Esophagus mucosa (tissue), 1 donor: ENCODE results near the gene GRB10. TPM values are rescaled to one million over a fixed set of nuclear protein-coding genes. Genes with fewer than 3 reads are reported as not detected.
A peak's percentile ranks its signal among the peaks of the same experiment; 100 is the strongest.

Experiments
- ATAC-seq: fragments of 200-7000 bp; cut with Tn5 transposase; one replicate; pipeline ENCODE4 v1.9.1; 2020
- total RNA-seq: library from RNA; stranded (reverse); gene quantifications from one replicate; pipeline ENCODE4 v1.2.4, GENCODE V29; 2023
- donor health status: DM: yes; HTN: yes; CAD: no.

GRB10 gene
- total RNA-seq, 1 donor from 2014 or later, result 14.2 TPM

DNA sequence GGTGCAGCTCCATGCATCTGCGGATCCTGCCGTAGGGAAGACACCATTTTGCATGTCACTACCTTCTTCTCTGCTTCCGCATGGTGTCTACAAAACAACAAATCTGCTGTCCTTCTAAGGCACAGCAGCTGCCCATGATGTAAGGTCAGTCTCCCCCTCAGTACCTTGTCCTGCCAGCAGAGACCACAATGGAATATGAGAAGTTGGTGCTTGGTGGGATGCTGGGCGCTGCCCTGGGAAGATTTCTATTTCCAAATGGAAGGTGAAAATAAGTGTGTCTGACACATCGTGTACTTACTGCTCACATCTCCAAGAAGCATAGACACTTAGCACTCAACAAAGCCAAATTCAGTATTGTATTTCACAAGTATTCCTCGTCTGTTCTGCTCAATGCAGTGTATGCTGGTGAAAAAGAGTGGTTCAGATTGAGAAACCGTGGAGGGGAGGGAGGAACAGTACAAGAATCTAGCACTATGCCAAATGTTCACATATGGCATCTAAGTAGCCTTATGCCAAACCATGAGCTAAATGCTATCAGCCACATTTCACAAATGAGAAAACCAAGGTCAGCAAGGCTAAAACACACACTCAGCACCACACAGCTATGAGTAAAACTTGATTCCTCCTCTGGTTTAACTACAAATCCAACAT lies 95.0 kb downstream of the GRB10 start:
- no peak for ATAC-seq

DNA sequence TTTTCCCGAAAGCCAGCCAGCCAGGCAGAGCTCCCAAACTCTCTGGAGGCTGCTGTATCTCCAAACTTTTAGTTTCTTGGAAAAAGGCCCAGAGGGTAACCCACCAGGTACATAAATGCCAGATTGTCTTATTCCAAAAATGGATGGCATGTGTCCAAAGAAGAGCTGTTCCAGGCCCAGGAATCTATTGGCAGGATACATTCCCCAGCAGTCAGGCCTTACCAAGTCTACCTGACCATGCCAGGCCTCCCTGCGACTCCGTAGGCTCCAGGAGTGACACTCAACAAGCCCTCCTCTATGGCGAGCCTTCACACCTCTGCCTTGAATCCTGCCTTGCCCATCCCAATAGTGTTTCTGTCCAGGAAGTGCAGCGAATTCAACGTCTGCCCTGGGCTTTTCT lies 95.6 kb downstream of the GRB10 start:
- ATAC-seq, result no peak

DNA sequence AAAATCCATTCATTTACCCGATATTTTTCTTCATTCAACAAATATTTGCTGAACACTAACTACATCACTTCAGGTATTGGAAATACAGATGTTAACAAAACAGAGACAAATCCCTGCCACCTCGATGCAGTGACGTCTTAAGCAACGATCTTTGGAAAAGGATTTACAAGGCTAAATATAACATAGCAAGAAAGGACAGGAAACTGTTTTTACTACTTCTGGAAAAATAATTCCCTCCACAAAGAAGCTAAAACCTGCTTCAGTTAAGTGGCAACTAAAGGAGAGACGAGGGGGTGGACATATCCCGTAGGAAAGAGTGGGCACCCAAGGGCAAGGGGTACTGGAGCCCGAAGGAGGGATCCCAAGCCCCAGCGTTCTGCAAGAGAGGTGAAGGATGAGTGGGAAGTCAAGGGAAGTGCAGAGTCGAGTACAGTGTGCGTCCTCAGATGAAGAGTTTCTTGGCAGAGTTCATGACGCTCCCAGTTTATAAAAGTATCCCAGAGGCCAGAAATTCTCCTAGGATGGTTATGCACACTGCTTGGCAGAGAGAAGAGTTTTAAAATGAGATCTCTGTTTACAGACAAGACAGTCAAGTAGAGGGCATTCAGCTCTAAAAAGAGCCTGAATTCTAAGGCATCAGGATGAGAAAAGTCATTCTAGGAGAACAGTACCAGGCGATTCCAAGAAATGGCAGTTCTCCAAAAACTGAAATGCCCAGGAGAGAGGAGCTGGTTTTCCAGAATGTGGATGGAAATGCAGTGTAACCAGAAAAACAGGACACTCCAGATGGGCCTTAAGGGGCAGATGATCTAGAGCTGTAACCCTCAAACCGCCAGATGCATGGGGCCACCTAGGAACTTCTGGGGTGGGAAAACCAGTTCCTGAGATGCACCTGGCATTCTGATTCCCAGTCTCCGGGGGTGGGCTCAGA lies 97.3 kb downstream of the GRB10 start:
- no peak for ATAC-seq

DNA sequence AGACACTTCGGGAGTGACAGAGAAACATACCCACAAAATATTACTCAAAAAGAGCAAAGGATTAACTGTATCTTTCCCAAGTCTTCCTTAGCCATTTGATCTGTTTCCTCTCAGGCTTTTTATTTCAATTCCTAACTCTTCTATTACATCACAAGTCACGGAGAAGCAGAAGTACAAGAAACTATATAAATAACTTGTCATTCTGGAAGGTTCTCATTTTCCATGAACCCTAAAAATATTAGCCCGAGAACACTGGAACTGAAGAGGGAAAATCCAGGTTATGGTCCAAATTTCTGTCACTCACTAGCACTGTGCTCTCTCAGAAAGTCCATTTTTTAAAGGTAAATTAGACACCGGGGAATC lies 98.0 kb downstream of the GRB10 start:
- ATAC-seq, result no peak

DNA sequence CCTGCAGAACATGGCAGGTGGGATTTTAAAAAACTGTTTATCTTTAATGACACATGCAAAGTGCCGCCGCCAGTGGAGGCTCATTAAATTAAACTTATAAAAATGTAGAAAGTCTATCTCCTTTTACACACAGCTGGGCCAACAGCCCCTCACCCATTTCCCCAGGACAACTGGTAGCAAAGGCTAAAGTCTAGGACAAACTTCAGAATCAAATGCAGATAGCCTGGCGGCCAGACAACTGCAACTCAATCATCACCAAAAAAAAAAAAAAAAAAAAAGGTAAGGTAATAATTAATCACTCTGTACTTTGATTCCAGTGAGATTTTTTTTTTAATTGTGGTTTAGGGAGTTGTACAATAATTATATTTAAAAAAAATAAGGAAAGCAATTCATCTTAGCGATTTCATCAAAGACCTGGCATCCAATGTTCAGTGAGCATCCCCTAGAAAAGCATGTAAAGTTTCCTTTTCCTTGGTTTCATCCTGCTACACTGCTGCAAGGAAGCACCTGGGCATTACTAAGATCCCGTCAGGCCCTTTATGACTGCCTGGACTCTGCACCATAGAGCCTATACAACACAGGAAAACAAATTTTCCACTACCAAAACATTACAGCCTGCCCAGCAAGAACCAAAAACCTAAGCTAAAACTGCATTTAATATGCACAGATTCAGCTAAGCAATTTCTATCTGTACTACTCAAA lies 98.5 kb downstream of the GRB10 start:
- ATAC-seq, result no peak

DNA sequence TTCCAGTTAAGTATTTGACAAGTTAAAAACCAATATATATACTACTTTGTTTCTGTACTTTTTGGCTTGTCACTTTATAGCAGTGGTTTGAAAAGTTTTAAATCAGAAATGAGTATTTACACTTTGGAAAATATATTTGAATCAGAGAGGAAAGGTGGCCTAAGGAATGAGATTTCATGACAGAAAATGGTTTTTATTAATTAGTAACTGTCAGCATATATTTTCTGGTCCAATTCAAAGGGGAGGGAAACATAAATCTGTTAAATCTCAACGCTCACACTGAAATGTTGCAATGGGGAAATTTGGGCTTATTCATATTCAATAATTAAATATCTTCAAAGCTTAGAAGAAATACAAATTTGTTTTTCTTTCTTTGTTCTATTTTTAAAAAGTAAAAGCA lies 100.1 kb downstream of the GRB10 start:
- no peak for ATAC-seq

DNA sequence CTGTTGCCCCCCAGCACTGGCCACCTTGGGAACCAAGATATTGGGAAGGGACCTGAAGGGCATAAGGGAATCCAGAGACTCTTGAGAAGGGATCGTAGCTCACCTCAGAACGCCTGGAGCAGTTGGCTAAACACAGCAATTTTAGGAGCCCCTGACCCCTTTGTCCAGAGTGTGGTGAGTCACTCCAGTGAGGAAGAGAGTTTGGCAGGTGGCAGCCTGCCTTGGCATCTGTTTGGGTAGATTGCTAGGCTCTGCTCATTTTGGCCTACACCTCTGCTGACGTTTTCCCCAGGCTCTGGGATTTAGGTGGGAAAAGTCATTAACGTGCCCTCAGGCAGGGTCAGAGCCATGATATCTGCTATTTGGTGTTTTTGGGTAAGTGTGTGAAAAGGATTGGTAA lies 100.6 kb downstream of the GRB10 start:
- ATAC-seq, result peak; percentile 24

DNA sequence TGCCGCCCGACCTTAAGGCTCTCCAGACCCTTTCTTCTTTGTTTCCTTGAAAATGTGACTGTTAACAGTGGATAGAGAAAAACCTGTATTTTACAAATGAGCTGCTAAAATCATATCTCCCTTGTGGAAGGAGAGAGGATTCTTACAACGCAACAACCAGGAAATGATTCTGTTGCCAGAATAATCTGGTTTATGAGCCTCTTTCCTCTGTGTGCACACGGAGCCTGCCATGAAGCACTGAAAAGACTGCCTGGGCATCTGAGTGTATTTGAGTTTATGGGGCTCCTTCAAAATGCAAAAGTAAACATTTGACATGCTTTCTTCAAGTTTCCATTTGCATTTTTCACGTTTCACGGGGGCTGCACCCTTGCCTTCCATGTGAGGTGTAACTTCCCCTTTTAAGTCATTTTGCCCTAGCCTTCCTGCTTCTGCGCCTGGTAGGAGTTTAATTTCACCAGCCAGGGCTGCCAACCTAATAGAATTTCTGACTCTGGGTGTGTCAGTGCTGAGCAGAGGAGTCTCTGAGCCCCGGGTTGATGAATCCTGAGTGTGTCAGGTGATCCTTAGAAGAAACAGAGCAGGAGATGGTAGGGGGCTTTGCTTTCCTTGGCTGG lies 101.2 kb downstream of the GRB10 start:
- no peak for ATAC-seq

DNA sequence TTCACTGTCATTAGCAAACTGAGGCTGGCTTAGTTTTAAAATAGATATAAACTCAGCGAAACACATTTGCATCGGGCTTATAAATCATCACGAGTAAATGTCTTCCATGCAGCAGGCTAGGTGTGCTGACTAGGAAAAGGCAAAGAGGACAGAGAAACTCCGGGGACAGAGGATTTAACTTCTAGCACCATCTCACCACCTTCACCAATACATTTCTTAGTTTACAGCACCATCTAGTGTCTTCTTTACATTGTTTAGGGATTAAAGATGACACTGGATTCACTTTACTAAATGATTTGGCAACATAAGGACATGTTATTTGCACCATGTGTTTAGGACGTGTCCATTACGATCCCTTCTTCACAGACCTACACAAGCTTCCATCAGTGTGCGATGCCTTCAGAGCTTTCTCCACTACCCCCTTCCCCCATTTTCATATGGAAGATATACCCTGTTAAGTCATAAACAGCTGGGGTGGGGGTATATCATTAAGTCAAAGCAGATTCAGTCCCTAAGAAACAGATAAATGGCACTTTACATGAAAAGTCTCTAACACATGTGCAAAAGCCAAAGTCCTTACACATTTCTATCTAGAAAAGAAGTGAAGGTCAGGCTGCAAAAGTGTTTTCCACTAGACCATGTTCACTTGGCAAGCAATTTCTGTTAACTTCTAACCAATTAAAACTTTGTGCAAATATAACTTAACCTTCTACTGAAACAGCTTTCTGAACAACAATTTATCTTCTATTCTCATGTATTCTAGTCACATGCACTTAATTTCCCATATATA lies 103.3 kb downstream of the GRB10 start:
- ATAC-seq, result peak; percentile 41

DNA sequence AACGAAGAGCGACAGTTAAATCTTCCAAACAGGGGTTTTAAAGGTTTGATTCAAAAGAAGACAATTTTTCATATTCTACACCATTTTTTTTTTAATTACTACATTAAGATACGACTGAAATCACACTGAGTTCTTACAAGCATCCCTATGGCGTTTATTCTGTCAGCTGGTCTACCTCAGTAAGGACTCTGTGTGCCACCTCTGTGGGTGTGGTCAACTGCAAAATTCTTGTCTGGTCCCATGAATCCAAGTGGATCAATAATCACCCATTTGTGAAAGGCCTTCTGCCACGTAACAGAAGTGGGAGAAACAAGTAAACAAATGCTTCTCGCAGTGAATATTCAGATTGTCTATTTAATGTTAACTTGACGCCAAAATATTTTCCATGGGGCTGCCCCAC lies 104.1 kb downstream of the GRB10 start:
- no peak for ATAC-seq

DNA sequence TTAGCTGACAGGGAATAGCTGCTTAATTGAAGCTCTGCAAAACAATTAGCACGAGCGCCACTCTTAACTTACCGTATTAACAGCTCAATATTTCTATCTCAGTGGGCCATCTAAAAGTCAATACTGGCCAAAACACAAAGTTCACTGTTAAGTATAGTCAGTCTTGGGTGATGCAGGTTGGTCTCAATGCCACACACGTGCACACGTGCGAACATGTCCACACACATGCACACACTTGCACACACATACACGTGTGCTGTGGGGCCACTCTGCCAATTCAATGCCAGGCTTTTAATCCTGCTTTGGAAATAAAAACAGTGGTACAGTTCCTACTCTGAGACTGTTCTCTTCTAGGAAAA lies 105.1 kb downstream of the GRB10 start:
- peak; percentile 51 for ATAC-seq

DNA sequence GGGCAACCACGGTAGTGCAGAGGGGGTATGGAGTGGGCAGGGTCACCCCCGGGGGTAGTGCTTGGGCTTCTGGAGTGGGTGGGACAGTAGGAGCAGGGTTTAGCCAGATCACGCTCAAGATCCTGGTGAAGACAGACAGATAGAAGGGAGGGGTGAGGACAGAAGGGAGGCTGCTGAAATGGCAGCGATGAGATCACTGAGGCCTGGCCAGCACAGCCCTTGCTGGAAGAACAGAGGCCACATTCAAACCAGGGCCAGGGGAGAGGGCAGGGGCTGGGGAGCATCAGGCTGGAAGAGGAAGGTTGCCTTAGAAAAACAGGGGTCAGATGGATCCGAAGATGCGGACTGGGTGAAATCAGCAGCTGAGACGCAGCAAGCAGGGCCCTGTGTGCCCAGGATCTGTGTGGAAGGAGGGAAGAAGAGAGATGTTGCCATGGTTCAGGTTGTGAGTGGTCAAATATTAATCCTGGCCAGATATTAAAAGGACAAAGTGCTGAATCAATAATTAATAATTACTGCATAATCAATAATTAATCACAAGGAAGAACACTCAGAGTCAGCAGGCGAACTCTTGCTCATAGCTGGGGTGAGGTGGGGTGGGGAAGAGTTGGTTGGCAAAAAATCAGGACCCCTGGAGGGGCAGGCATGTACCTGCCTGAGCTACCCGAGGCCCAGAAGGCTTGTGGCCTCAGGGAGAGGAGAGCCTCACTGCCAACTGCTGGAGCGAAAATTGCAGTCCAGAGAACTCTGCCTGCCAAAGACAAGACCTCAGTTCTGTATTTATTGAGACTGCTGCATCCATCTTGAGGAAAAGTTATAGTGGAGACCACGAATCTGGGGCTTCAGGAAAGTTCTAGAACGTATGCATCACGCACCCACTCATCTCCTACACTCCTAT lies 105.7 kb downstream of the GRB10 start:
- no peak for ATAC-seq

DNA sequence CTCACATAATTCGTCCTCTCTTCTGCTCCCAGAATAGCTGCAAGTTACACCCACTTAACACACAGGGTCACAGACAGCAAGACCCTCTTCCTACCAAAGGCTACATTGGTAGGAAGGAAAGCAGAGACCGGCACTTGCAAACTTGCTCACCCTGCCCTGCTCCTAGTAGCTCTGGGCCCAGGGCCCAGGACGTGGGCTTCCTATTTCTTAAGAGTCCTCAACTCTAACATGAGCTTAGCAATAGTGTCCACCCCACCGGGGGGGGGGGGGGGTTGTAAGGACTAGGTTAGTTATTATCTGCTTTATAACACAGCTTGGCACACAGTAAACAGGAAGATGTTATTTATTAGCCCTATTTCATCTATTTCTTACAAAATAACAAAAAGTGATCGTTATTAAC lies 106.6 kb downstream of the GRB10 start:
- no peak for ATAC-seq

DNA sequence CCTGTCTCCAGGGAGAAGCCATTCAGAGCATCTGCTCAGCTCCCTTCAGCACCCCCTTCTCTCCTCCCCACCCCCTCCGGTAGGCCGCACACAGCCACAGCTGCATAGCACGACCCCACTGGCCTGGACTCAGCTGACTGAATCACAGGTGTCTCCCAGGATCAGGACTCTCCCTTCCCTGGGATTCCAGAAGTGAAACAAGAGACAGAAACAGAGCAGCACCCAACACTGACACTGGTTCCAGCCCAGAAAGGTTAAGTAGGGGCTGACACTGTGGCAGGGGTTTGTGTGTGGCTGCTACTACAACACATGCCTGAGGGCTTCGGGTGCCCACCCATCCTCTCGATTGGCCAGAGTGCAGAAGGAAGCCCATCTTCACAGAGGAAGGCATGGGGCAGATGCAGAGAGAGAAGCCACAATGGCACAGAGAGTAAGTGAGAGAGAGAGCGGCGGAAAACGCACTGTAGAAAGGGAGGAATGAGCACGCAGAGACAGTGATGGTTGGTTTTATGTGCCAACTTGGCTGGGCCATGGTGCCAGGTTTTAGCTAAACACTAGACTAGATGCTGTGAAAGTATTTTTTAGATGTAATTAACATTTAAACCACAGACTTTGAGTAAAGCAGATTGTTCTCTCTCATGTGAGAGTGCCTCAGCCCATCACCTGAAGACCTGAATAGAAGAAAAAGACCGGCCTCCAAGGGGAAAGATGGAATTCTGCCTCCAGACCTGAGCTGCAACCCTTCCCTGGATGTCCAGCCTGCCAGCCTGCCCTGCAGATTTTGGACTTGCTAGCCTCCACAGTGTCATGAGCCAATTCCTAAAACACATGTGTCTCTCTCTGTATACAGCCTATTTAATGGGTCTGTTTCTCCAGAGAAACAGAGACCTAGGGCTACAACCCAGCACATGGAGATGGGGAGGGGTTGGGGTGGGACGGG lies 107.5 kb downstream of the GRB10 start:
- ATAC-seq, result no peak

DNA sequence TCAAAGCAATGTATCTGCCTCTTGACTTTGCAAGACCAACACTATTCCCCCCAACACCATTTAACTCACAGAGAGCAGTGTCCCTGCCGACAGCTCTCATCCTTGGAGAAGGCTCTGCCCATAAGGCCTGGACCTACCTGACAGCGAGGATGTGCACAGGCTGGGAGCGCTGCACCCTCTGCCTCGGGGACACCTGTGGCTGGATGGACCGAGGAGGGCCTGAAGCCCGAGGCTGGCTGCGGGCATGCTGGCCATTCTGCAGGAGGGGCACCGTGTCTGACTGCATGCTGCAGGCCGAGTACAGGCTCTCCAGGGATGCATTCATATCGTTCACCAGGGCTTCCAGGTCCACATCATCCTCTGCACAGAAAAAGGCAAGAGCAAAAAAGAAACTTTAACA lies 108.4 kb downstream of the GRB10 start:
- ATAC-seq, result no peak

DNA sequence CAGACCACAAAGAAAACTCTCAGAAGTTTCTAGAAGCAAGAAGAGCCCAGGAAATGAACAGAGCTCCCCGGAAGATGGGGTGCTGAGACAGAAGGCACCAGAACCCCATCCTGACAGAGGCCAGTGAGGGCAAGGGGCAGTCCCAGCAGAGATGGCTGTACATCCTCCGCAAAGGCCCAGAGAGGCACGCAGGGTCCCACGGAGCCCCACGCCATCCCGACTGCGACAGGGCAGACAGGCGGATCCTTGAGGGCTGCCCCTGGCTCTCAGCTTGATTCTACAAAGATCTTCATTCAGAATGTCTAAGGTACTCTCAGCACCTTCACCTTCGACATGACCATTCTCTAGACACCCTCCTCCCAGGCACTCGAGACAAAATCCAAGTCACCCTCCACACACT lies 109.6 kb downstream of the GRB10 start:
- no peak for ATAC-seq

DNA sequence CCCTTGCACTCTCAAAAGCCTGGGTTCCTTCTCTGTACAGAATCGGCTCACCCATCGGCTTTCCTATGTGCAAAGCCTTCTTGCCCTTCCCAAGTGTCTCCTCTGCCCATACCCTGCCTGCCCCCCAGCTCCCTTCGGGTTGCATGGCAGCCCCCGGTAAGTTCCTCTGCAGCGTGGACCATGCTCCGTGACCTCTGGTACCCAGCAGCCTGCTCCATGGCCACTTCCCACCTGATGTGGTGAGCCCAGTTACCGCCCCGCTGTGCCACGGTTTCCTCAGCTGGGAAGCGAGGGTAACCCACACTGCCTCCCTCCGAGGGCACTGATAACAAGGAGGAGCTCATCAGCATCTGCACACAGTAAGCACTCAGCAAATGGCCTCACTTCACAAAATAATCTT lies 110.7 kb downstream of the GRB10 start:
- ATAC-seq, result no peak

DNA sequence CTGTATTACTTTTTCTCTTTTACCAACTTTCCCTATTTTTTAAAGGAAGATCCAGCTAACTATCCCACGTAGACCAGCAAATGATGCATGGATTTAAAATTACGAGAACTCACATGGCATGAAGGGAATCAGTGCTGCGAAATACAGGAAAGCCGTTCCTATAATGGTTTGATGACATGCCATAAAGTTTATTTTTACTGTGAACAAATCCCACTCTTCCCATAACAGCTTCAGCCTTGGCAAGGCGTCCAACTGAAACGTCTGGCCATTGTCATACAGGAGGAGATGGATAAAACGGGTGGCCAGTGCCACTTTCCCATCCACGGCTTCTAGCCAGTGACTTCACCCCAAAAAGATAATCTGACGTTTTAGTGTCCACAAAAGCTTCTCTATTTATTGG lies 111.3 kb downstream of the GRB10 start:
- no peak for ATAC-seq

DNA sequence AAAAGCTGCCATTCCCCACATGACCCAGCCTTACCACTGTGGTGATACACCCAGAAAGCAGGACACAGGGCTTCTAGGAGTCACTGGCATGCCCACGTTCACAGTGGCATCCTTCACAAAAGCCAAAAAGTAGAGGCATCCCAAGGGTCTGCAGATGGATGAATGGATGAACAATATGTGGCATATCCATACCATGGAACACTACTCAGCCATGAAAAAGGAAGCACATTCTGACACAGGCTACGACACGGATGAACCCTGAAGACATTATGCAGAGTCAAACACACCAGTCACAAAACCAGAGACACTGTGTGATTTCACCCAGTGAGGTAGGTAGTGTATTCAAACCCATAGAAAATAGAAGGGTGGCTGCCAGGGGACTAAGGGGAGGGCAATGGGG lies 112.8 kb downstream of the GRB10 start:
- no peak for ATAC-seq

DNA sequence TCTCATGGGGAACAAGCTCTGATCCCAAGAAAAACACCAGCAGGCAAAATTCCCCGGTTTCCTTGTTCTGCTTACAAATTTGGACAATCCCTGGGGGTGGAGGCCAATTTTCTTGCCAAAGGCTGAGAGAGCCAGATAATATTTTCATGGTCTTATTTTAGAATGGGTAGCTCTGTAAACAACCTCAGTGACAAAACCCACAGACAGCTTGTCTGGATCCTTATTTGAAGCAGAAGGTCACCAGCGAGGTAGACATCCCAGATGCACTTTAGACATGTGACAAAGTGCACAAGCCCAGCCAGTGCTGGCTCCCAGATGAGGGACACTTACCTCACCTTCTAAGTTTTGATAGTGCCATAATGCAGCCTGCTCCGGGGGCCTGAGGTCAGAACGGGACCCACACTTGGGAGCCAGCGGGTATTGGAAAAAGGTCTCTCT lies 114.9 kb downstream of the GRB10 start:
- ATAC-seq, result no peak
